Vagina (tissue), 2 donors: Measurements from ENCODE around the gene SCARB1. TPM values are rescaled to one million over a fixed set of nuclear protein-coding genes. Genes with fewer than 3 reads are reported as not detected.

Experiments used
- DNase-seq, 2 donors: peaks; one replicate each; pipeline ENCODE4 v3.0.0-alpha.2; 2017; ENCODE audit errors: extremely low spot score in 2 of 2
- H3K27ac ChIP-seq: fragments of 200-600 bp; sonication (generic); one replicate; pipeline ENCODE4 v1.5.1; 2019
- H3K27me3 ChIP-seq: fragments of 200-600 bp; sonication (generic); one replicate; pipeline ENCODE4 v1.5.1; 2019
- H3K36me3 ChIP-seq, 2 donors: fragments of 200-600 bp; sonication (generic); one replicate each; pipeline ENCODE4 v1.5.1; 2017 to 2019
- H3K4me1 ChIP-seq: fragments of 200-600 bp; sonication (generic); one replicate; pipeline ENCODE4 v1.5.1; 2019
- H3K4me3 ChIP-seq, 2 donors: fragments of 200-600 bp; sonication (generic); 1 replicate in 1 of 2; 2 replicates in 1 of 2; pipeline ENCODE4 v1.5.1; 2016 to 2019
- H3K9me3 ChIP-seq: fragments of 200-600 bp; sonication (generic); one replicate; pipeline ENCODE4 v1.5.1; 2019
- POLR2A ChIP-seq, 2 donors: fragments of 450-650 bp; IDR thresholded peaks; one replicate each; pipeline ENCODE4 v1.6.1; 2017; ENCODE audit warnings: antibody characterized with exemption in 2 of 2, mild to moderate bottlenecking in 2 of 2, moderate library complexity in 2 of 2
- POLR2AphosphoS5 ChIP-seq, 2 donors: sonication (generic); formaldehyde crosslinking; IDR thresholded peaks; one replicate each; pipeline ENCODE4 v1.9.0; 2017; ENCODE audit warnings: antibody characterized with exemption in 2 of 2, mild to moderate bottlenecking in 2 of 2, low read depth in 1 of 2; ENCODE audit not compliant: insufficient read depth in 1 of 2
- intact Hi-C: fragments of 100-400 bp; cut with DNase I; formaldehyde crosslinking; loops from one replicate; pipeline ENCODE4 v1.15.1; 2023
- total RNA-seq: library from RNA; depleted of rRNA; stranded (reverse); fragments of >200 nt; gene quantifications from one replicate; pipeline ENCODE4 v1.2.3, GENCODE V29; 2016
- TF ChIP-seq, protein P1 (sequence below), 3 experiments: fragments of 450-650 bp in 2 of 3; fragments of 200-600 bp in 1 of 3; sonication (generic) in 1 of 3; IDR thresholded peaks; one replicate each; pipeline ENCODE4 v1.5.1; 2017 to 2019; ENCODE audit warnings: antibody characterized with exemption in 3 of 3, mild to moderate bottlenecking in 2 of 3, moderate library complexity in 2 of 3

SCARB1 gene
- total RNA-seq, 1 donor from 2014 or later: 20.6 TPM

DNA sequence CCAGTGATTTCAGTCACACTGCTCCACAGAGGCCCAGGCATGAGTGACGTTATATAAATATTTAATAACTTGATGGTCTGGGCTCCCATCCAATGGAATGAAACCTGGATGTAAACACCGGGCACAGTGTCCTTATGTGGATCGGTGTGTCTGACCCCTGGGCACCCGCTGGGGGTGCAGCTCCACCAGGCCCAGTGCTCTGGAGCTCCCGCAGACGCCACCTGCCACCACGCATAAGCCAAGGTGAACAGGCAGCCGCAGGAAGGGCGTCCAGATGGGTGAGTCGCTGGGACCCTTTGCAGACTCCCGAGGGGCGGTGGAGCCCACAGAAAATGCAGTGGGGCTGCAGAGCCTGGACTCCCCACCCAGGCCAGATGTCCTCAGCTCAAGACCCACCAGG, 121.6 kb downstream of the SCARB1 start:
- H3K27me3 ChIP-seq: no peaks in the 10 kb centered on the region
- TF ChIP-seq, protein P1, sequence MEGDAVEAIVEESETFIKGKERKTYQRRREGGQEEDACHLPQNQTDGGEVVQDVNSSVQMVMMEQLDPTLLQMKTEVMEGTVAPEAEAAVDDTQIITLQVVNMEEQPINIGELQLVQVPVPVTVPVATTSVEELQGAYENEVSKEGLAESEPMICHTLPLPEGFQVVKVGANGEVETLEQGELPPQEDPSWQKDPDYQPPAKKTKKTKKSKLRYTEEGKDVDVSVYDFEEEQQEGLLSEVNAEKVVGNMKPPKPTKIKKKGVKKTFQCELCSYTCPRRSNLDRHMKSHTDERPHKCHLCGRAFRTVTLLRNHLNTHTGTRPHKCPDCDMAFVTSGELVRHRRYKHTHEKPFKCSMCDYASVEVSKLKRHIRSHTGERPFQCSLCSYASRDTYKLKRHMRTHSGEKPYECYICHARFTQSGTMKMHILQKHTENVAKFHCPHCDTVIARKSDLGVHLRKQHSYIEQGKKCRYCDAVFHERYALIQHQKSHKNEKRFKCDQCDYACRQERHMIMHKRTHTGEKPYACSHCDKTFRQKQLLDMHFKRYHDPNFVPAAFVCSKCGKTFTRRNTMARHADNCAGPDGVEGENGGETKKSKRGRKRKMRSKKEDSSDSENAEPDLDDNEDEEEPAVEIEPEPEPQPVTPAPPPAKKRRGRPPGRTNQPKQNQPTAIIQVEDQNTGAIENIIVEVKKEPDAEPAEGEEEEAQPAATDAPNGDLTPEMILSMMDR (IDR thresholded peaks at IDR 0.05): no peak
- TF ChIP-seq POLR2A (IDR thresholded peaks at IDR 0.05): no peak
- TF ChIP-seq POLR2AphosphoS5 (IDR thresholded peaks at IDR 0.05; ENCODE audit: insufficient read depth in 1 of 2, low read depth in 1 of 2): no peak
- H3K36me3 ChIP-seq: no peaks in the 10 kb centered on the region
- DNase-seq: no peak
- intact Hi-C loops: loop anchor here (10.0 kb wide), 1 partner anchor 47 kb away; no protein-coding TSS in a partner anchor
- no peaks in the 10 kb centered on the region for H3K9me3 ChIP-seq
- peaks cover 23% of the 10 kb centered on the region for H3K4me1 ChIP-seq
- no peak overlapping the region for H3K4me3 ChIP-seq
- H3K27ac ChIP-seq: no peak overlapping the region

DNA sequence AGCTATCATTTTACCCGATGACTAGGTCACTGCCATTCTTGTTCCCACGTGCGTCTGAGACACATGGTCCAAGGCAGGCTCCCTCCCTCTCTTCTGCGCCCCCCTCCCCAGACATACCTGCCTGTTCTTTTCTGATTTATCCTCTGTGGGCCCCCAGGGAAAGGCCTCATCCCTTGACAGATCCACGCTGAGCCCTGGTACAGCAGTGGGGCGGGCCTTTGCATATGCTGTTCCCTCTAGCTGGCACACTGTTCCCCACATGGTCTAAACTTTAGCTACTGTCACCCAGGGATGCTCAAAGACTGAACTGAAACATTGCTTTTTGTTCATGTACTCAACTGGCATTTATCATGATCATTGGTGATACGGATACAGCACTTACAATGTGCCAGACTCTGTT, 122.5 kb downstream of the SCARB1 start:
- DNase-seq: no peak
- H3K4me1 ChIP-seq: peaks cover 14% of the 10 kb centered on the region
- no peak overlapping the region for H3K27ac ChIP-seq
- no peaks in the 10 kb centered on the region for H3K27me3 ChIP-seq
- no peaks in the 10 kb centered on the region for H3K9me3 ChIP-seq
- intact Hi-C loops: loop anchor here (10.0 kb wide), 1 partner anchor 46 kb away; no protein-coding TSS in a partner anchor
- TF ChIP-seq, protein P1 (IDR thresholded peaks at IDR 0.05): no peak
- TF ChIP-seq POLR2A (IDR thresholded peaks at IDR 0.05) (no peak), POLR2AphosphoS5 (IDR thresholded peaks at IDR 0.05; ENCODE audit: insufficient read depth in 1 of 2, low read depth in 1 of 2) (no peak)
- H3K36me3 ChIP-seq: no peaks in the 10 kb centered on the region
- H3K4me3 ChIP-seq: no peak overlapping the region

DNA sequence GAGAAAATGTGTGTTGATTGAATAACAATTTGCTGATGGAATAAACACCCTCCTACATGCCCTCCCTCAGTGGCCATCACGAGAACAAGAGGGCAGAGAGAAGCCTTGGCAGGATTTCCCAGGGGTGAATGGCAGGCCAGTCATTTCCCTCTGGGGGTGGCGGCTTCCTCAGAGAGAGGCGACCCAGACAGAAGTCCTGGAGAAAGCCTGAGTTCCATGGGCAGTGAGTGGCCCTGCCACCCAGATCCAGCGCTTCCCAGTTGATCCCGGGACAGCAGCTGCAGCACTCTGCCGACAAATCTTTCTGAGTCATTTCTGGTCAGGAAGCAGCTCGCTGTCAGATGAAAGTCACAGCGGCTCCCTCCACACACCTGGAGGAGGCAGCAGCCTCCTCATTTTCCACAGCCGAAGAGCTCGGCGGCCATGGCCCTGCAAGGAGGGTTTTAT, 123.0 kb downstream of the SCARB1 start:
- Histone ChIP-seq H3K27me3 (no peaks in the 10 kb centered on the region), H3K9me3 (no peaks in the 10 kb centered on the region), H3K4me1 (peaks cover 9% of the 10 kb centered on the region), H3K4me3 (no peak overlapping the region), H3K27ac (no peak overlapping the region), H3K36me3 (no peaks in the 10 kb centered on the region)
- no peak for TF ChIP-seq POLR2A (IDR thresholded peaks at IDR 0.05)
- peak in 1 of 2 donors; percentile 62 for TF ChIP-seq POLR2AphosphoS5 (IDR thresholded peaks at IDR 0.05; ENCODE audit: insufficient read depth in 1 of 2, low read depth in 1 of 2)
- TF ChIP-seq, protein P1 (IDR thresholded peaks at IDR 0.05): no peak
- DNase-seq: no peak
- intact Hi-C loops: loop anchor here (10.0 kb wide), 1 partner anchor 46 kb away; no protein-coding TSS in a partner anchor

DNA sequence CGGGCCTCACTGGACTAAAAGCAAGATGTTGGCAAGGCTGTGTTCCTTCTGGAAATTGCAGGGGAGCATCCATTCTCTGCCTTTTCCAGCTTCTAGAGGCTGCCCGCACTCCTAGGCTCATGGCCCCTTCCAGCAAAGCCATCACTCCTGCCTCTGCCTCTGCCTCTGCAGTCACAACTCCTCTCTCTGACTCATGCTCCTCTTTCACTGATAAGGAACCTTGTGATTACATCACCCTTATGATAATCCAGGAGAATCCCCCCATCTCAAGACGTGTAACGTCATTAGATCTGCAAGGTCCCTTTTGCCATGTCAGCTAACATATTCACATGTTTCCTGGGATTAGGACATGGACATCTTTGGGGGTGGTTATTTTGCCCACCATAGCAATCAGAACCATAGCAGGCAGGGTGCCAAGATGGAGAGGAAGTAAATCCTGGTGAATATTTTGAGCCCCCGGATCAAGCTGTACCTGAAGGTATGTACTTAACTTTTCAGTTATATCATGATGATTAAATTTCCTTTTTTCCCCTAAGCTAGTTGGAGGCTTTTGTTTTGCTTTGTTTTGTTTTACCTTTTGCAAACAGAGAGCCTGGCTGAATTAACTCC, 123.6 kb downstream of the SCARB1 start:
- no peak for DNase-seq
- Histone ChIP-seq H3K27me3 (no peaks in the 10 kb centered on the region), H3K4me3 (no peak overlapping the region), H3K4me1 (peaks cover 3% of the 10 kb centered on the region), H3K36me3 (no peaks in the 10 kb centered on the region), H3K9me3 (no peaks in the 10 kb centered on the region), H3K27ac (no peak overlapping the region)
- TF ChIP-seq, protein P1 (IDR thresholded peaks at IDR 0.05): no peak
- TF ChIP-seq POLR2A (IDR thresholded peaks at IDR 0.05): no peak
- TF ChIP-seq POLR2AphosphoS5 (IDR thresholded peaks at IDR 0.05; ENCODE audit: insufficient read depth in 1 of 2, low read depth in 1 of 2): no peak
- intact Hi-C loops: loop anchor here (10.0 kb wide), 1 partner anchor 45 kb away; no protein-coding TSS in a partner anchor
